CD4-positive, alpha-beta T cell treated with Interleukin-17A for 4 hours (primary cell): ENCODE measurements around the gene YKT6.

Source experiments
- DNase-seq: peaks from one replicate; pipeline ENCODE4 v3.0.0-alpha.2; 2020; ENCODE audit warnings: mixed read lengths

YKT6 gene

GRCh38 chr7:44263326-44264082 lies 62.7 kb downstream of the YKT6 start:
- DNase-seq: no peak
